ENCODE measurements around the gene ANGPTL8. TPM values are rescaled to one million over a fixed set of nuclear protein-coding genes. Genes with fewer than 3 reads are reported as not detected.

The ANGPTL8 gene
- total RNA-seq, 2 donors from 2014 or later = not detected

GRCh38 chr19:11234486-11235075 is 4.8 kb upstream of the ANGPTL8 start:
- no peak for ATAC-seq
- DNase-seq = no peak
- H3K4me1 Mint-ChIP-seq = peaks cover 5% of the 10 kb centered on the region
- H3K27me3 Mint-ChIP-seq = peaks cover 6% of the 10 kb centered on the region
- H3K4me3 Mint-ChIP-seq = no peak overlapping the region
- H3K9me3 ChIP-seq (ENCODE audit: control insufficient read depth, low read length, poor library complexity, severe bottlenecking) = no peaks in the 10 kb centered on the region
- peaks cover 2% of the 10 kb centered on the region for H3K36me3 Mint-ChIP-seq (ENCODE audit: low read depth)
- H3K27ac Mint-ChIP-seq = no peak overlapping the region

GRCh38 chr19:11236324-11237301 is 2.8 kb upstream of the ANGPTL8 start:
- Mint-ChIP-seq H3K4me1 (peaks cover 3% of the 10 kb centered on the region), H3K36me3 (ENCODE audit: low read depth) (no peaks in the 10 kb centered on the region), H3K4me3 (no peak overlapping the region), H3K27me3 (peaks cover 7% of the 10 kb centered on the region), H3K27ac (no peak overlapping the region)
- DNase-seq (no peak), ATAC-seq (no peak)
- no peaks in the 10 kb centered on the region for H3K9me3 ChIP-seq (ENCODE audit: control insufficient read depth, low read length, poor library complexity, severe bottlenecking)

GRCh38 chr19:11237321-11237720 is 2.1 kb upstream of the ANGPTL8 start:
- peaks cover 12% of the 10 kb centered on the region for H3K27me3 Mint-ChIP-seq
- ATAC-seq = no peak
- no peaks in the 10 kb centered on the region for H3K36me3 Mint-ChIP-seq (ENCODE audit: low read depth)
- DNase-seq = no peak
- no peaks in the 10 kb centered on the region for H3K9me3 ChIP-seq (ENCODE audit: control insufficient read depth, low read length, poor library complexity, severe bottlenecking)
- peaks cover 3% of the 10 kb centered on the region for H3K4me1 Mint-ChIP-seq
- no peak overlapping the region for H3K4me3 Mint-ChIP-seq
- no peak overlapping the region for H3K27ac Mint-ChIP-seq

- DNase-seq (no peak), ATAC-seq (no peak)
- no peak overlapping the region for H3K4me3 Mint-ChIP-seq
- no peak overlapping the region for H3K27ac Mint-ChIP-seq
- peaks cover 3% of the 10 kb centered on the region for H3K4me1 Mint-ChIP-seq
- no peaks in the 10 kb centered on the region for H3K9me3 ChIP-seq (ENCODE audit: control insufficient read depth, low read length, poor library complexity, severe bottlenecking)
- H3K36me3 Mint-ChIP-seq (ENCODE audit: low read depth) = no peaks in the 10 kb centered on the region
- H3K27me3 Mint-ChIP-seq = peaks cover 17% of the 10 kb centered on the region
Observed at GRCh38 chr19:11238041-11238440, 1.4 kb upstream of the ANGPTL8 start.

- Mint-ChIP-seq H3K36me3 (ENCODE audit: low read depth) (no peaks in the 10 kb centered on the region), H3K27ac (no peak overlapping the region), H3K4me1 (peaks cover 6% of the 10 kb centered on the region), H3K4me3 (no peak overlapping the region), H3K27me3 (peaks cover 24% of the 10 kb centered on the region)
- ATAC-seq (no peak), DNase-seq (no peak)
- H3K9me3 ChIP-seq (ENCODE audit: control insufficient read depth, low read length, poor library complexity, severe bottlenecking) = no peaks in the 10 kb centered on the region
Observed at GRCh38 chr19:11238781-11239376, 540 bp upstream of the ANGPTL8 start.

- DNase-seq (no peak), ATAC-seq (no peak)
- Mint-ChIP-seq H3K27me3 (peaks cover 24% of the 10 kb centered on the region), H3K27ac (no peak overlapping the region), H3K4me1 (peaks cover 6% of the 10 kb centered on the region), H3K4me3 (no peak overlapping the region), H3K36me3 (ENCODE audit: low read depth) (no peaks in the 10 kb centered on the region)
- H3K9me3 ChIP-seq (ENCODE audit: control insufficient read depth, low read length, poor library complexity, severe bottlenecking) = no peaks in the 10 kb centered on the region
Observed at GRCh38 chr19:11240008-11240444, 607 bp downstream of the ANGPTL8 start.

- no peak for DNase-seq
- Mint-ChIP-seq H3K4me1 (peaks cover 10% of the 10 kb centered on the region), H3K36me3 (ENCODE audit: low read depth) (peaks cover 2% of the 10 kb centered on the region), H3K4me3 (no peak overlapping the region), H3K27ac (no peak overlapping the region), H3K27me3 (peaks cover 30% of the 10 kb centered on the region)
- no peaks in the 10 kb centered on the region for H3K9me3 ChIP-seq (ENCODE audit: control insufficient read depth, low read length, poor library complexity, severe bottlenecking)
- ATAC-seq = no peak
Observed at GRCh38 chr19:11242025-11242424, 2.6 kb downstream of the ANGPTL8 start.

GRCh38 chr19:11242864-11243797 is 3.7 kb downstream of the ANGPTL8 start:
- Mint-ChIP-seq H3K36me3 (ENCODE audit: low read depth) (peaks cover 2% of the 10 kb centered on the region), H3K4me1 (peaks cover 10% of the 10 kb centered on the region), H3K4me3 (no peak overlapping the region), H3K27me3 (peaks cover 30% of the 10 kb centered on the region), H3K27ac (no peak overlapping the region)
- peak; percentile 73 to 79 (median 78) for DNase-seq
- ATAC-seq = peak; percentile 98
- no peaks in the 10 kb centered on the region for H3K9me3 ChIP-seq (ENCODE audit: control insufficient read depth, low read length, poor library complexity, severe bottlenecking)

- Mint-ChIP-seq H3K36me3 (ENCODE audit: low read depth) (peaks cover 2% of the 10 kb centered on the region), H3K4me1 (peaks cover 10% of the 10 kb centered on the region), H3K27me3 (peaks cover 35% of the 10 kb centered on the region), H3K27ac (no peak overlapping the region), H3K4me3 (no peak overlapping the region)
- ATAC-seq (no peak), DNase-seq (no peak)
- no peaks in the 10 kb centered on the region for H3K9me3 ChIP-seq (ENCODE audit: control insufficient read depth, low read length, poor library complexity, severe bottlenecking)
Observed at GRCh38 chr19:11243798-11244169, 4.4 kb downstream of the ANGPTL8 start.

GRCh38 chr19:11244846-11245589 is 5.6 kb downstream of the ANGPTL8 start:
- Mint-ChIP-seq H3K36me3 (ENCODE audit: low read depth) (peaks cover 2% of the 10 kb centered on the region), H3K4me1 (peaks cover 10% of the 10 kb centered on the region), H3K27ac (no peak overlapping the region), H3K4me3 (no peak overlapping the region), H3K27me3 (peaks cover 35% of the 10 kb centered on the region)
- no peak for ATAC-seq
- no peaks in the 10 kb centered on the region for H3K9me3 ChIP-seq (ENCODE audit: control insufficient read depth, low read length, poor library complexity, severe bottlenecking)
- DNase-seq = no peak

GRCh38 chr19:11246941-11247340 is 7.5 kb downstream of the ANGPTL8 start:
- Mint-ChIP-seq H3K4me3 (no peak overlapping the region), H3K27ac (no peak overlapping the region)

GRCh38 chr19:11247391-11247790 is 8.0 kb downstream of the ANGPTL8 start:
- H3K27me3 Mint-ChIP-seq = peaks cover 23% of the 10 kb centered on the region
- peaks cover 10% of the 10 kb centered on the region for H3K4me1 Mint-ChIP-seq
- ATAC-seq (no peak), DNase-seq (no peak)
- no peak overlapping the region for H3K4me3 Mint-ChIP-seq
- H3K9me3 ChIP-seq (ENCODE audit: control insufficient read depth, low read length, poor library complexity, severe bottlenecking) = no peaks in the 10 kb centered on the region
- H3K36me3 Mint-ChIP-seq (ENCODE audit: low read depth) = peaks cover 2% of the 10 kb centered on the region
- H3K27ac Mint-ChIP-seq = no peak overlapping the region

More at GRCh38 chr19:11246941-11247340, 7.5 kb downstream of the ANGPTL8 start:
- no peak for ATAC-seq
- peaks cover 25% of the 10 kb centered on the region for H3K27me3 Mint-ChIP-seq
- no peaks in the 10 kb centered on the region for H3K9me3 ChIP-seq (ENCODE audit: control insufficient read depth, low read length, poor library complexity, severe bottlenecking)
- H3K4me1 Mint-ChIP-seq = peaks cover 10% of the 10 kb centered on the region
- peaks cover 2% of the 10 kb centered on the region for H3K36me3 Mint-ChIP-seq (ENCODE audit: low read depth)
- DNase-seq = no peak

Measured in T-helper 17 cell (primary cell).